Stimulated activated CD4-positive, alpha-beta T cell treated with anti-CD3 and anti-CD28 coated beads, Interleukin-2, amount 100 ng/mL, for 24 hours (primary cell): ENCODE measurements around the gene CNR2.
A peak's percentile ranks its signal among the peaks of the same experiment; 100 is the strongest.
"Not testable (repeated sequence)": the region's sequence is repeated elsewhere in the genome, so short reads cannot be mapped to it uniquely, and the experiment has no call there.

Experiments
- DNase-seq, 2 donors: peaks; one replicate each; pipeline ENCODE4 v3.0.0-alpha.2; 2020

The CNR2 gene

DNA sequence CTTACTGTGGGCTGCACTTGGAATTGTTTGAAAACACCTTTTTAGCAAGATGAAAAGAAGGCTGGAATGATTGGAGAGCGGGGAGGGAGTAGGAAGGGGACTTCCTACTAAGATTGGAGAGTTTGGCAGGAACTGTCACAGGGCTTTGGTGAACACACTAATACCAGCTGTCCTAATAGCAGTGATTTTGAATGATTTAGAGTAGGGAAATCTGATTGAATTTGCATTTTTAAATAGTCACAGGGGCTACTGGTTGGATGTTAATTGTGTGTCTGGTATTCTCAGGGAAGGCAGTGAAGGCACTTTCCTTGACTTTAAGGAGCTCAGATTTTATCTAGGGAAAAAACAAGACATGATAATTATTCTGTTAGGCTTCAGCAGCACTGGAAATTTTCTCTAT lies 85.4 kb downstream of the CNR2 start:
- no peak for DNase-seq

GRCh38 chr1:23826590-23826989 lies 86.6 kb downstream of the CNR2 start:
- DNase-seq, result not testable (repeated sequence)

DNA sequence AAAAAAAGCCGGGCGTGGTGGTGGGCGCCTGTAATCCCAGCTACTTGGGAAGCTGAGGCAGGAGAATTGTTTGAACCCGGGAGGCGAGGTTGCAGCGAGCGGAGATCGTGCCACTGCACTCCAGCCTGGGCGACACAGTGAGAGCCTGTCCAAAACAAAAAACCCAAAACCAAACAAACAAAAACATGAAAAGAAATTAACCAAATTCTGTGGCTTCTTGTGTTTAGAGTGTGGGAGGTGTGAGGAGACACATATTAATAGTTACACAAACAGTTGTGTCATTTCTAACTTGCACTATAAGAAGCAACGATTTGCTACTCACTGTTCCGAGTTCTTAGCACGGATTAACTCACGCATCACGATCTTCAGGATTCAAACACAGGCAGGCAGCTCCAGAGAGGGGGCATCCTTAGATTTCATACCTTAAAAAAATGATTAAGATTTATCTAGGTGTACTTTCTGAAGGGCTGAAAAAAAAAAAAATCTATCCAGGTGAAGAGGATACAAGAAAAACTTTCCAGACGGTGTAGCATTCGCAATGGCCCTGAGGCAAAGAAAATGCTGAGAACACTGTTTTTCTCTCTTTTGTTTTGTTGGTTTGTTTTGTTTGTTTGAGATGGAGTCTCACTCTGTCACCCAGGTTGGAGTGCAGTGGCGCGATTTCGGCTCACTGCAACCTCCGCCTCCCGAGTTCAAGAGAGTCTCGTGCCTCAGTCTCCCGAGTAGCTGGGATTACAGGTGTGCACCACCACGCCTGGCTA lies 87.2 kb downstream of the CNR2 start:
- no peak for DNase-seq

DNA sequence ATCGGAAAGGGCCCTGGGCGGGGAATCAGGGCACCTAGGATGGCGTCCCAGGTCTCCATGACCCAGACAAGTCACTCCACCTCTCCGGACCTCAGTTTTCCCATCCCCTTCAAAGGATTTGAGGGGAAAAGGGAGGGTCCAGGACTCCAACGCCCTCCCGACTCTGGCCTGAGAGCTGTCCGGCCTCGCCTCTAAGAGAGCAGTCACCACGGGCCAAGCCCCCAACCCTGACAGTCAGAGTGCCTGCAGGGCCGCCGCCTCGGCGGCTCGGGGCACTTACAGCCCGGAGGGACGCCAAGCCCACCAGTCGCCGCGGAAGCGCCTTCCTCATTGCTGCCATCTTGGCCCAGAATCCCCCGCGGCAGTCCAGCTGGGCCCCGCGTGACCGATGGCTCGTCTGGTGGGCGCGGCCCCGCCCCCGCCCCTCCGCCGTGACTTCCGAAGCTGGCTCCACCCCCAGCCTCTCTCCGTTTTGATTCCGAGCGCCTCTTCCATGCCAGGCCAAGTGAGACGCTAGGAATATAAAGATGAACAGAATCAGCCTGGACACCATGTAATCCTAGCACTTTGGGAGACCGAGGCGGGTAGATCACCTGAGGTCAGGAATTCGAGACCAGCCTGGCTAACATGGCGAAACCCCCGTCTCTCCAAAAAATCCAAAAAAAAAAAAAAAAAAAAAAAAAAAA lies 87.9 kb downstream of the CNR2 start, which contains the start of gene HMGCL:
TSS of gene HMGCL (minus strand) at position 354 of the 686 bp plus-strand sequence. CDS start at position 340, 14 bp downstream.
- peak; percentile 90 for DNase-seq

GRCh38 chr1:23824711-23825075 lies 88.5 kb downstream of the CNR2 start:
- DNase-seq, result no peak

DNA sequence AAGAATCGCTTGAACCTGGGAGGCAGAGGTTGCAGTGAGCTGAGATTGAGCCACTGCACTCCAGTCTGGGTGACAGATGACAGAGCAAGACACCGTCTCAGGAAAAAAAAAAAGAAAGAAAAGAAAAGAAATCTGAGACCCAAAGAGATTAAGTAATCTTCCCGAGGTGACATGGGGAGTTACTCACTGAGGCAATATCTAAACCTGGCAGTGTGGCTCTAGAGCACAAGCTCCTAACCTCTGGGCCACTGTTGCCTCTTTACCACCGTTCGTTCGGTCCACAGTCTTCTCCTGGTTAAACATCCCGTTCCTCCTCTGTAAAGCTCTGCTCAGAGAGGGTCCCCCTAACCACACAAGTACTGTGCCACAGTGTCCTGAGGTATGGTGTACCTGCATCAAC lies 89.4 kb downstream of the CNR2 start:
- no peak for DNase-seq
